ENCODE data around the gene CCL1. TPM values are rescaled to one million over a fixed set of nuclear protein-coding genes. Genes with fewer than 3 reads are reported as not detected.

Gene CCL1
- total RNA-seq, 4 donors from 2014 or later, result not detected

DNA sequence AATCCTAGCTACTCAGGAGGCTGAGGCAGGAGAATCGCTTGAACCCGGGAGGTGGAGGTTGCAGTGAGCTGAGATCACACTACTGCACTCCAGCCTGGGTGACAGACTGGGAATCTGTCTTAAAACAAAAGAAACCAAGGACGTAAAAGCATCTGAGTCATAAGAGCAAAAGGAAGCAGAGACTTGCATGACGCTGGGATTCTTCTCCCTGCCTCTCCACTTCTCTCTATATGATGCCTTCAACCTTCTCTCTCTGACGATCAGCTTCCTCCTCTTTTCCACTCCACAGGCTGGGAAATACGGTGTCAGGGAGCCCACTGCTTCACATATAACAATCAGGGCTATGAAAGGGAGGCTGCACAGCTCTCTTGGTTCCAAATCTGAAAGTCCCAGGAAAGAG, 43.2 kb upstream of the CCL1 start:
- TF ChIP-seq, protein P1, sequence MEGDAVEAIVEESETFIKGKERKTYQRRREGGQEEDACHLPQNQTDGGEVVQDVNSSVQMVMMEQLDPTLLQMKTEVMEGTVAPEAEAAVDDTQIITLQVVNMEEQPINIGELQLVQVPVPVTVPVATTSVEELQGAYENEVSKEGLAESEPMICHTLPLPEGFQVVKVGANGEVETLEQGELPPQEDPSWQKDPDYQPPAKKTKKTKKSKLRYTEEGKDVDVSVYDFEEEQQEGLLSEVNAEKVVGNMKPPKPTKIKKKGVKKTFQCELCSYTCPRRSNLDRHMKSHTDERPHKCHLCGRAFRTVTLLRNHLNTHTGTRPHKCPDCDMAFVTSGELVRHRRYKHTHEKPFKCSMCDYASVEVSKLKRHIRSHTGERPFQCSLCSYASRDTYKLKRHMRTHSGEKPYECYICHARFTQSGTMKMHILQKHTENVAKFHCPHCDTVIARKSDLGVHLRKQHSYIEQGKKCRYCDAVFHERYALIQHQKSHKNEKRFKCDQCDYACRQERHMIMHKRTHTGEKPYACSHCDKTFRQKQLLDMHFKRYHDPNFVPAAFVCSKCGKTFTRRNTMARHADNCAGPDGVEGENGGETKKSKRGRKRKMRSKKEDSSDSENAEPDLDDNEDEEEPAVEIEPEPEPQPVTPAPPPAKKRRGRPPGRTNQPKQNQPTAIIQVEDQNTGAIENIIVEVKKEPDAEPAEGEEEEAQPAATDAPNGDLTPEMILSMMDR (IDR thresholded peaks at IDR 0.05), result no peak
- TF ChIP-seq POLR2A (IDR thresholded peaks at IDR 0.05) (no peak), EP300 (IDR thresholded peaks at IDR 0.05) (no peak)
- 72 to 77% methylated on average over 6 of the region's 6 CpGs for WGBS, 2 donors

GRCh38 chr17:34403006-34403405, 40.0 kb upstream of the CCL1 start:
- no peak for TF ChIP-seq POLR2A (IDR thresholded peaks at IDR 0.05)
- TF ChIP-seq, protein P1 (IDR thresholded peaks at IDR 0.05), result no peak
- no peak for TF ChIP-seq EP300 (IDR thresholded peaks at IDR 0.05)
- Histone ChIP-seq H3K4me1 (no peaks in the 10 kb centered on the region), H3K9me3 (no peaks in the 10 kb centered on the region), H3K4me3 (no peak overlapping the region), H3K27me3 (peaks cover 0 to under 1% of the 10 kb centered on the region in 2 donors), H3K36me3 (no peaks in the 10 kb centered on the region), H3K27ac (no peak overlapping the region)
- WGBS, 2 donors, result 56 to 87% methylated on average over 4 of the region's 4 CpGs
- no peak for DNase-seq (ENCODE audit: low spot score in 2 of 2)

More for the DNA sequence above, 43.2 kb upstream of the CCL1 start:
- Histone ChIP-seq H3K27ac (no peak overlapping the region), H3K36me3 (no peaks in the 10 kb centered on the region), H3K9me3 (no peaks in the 10 kb centered on the region), H3K4me1 (no peaks in the 10 kb centered on the region), H3K4me3 (no peak overlapping the region), H3K27me3 (peaks cover 0 to 15% of the 10 kb centered on the region in 2 donors)
- DNase-seq (ENCODE audit: low spot score in 2 of 2), result no peak

- Histone ChIP-seq H3K9me3 (no peaks in the 10 kb centered on the region), H3K27me3 (no peaks in the 10 kb centered on the region), H3K4me1 (no peaks in the 10 kb centered on the region), H3K27ac (no peak overlapping the region), H3K4me3 (no peak overlapping the region), H3K36me3 (no peaks in the 10 kb centered on the region)
- no peak for DNase-seq (ENCODE audit: low spot score in 2 of 2)
- TF ChIP-seq POLR2A (IDR thresholded peaks at IDR 0.05) (no peak), EP300 (IDR thresholded peaks at IDR 0.05) (no peak)
- TF ChIP-seq, protein P1 (IDR thresholded peaks at IDR 0.05), result no peak
- 76 to 84% methylated on average over 5 of the region's 5 CpGs for WGBS, 2 donors
Measured at GRCh38 chr17:34401165-34401564, 38.1 kb upstream of the CCL1 start.

- Histone ChIP-seq H3K36me3 (no peaks in the 10 kb centered on the region), H3K4me3 (no peak overlapping the region), H3K9me3 (no peaks in the 10 kb centered on the region), H3K27ac (no peak overlapping the region), H3K27me3 (no peaks in the 10 kb centered on the region), H3K4me1 (no peaks in the 10 kb centered on the region)
- TF ChIP-seq POLR2A (IDR thresholded peaks at IDR 0.05) (no peak), EP300 (IDR thresholded peaks at IDR 0.05) (no peak)
- TF ChIP-seq, protein P1 (IDR thresholded peaks at IDR 0.05), result no peak
- WGBS, 2 donors, result 72 to 75% methylated on average over 10 of the region's 10 CpGs
- no peak for DNase-seq (ENCODE audit: low spot score in 2 of 2)
Measured at GRCh38 chr17:34400301-34400931, 37.4 kb upstream of the CCL1 start.

DNA sequence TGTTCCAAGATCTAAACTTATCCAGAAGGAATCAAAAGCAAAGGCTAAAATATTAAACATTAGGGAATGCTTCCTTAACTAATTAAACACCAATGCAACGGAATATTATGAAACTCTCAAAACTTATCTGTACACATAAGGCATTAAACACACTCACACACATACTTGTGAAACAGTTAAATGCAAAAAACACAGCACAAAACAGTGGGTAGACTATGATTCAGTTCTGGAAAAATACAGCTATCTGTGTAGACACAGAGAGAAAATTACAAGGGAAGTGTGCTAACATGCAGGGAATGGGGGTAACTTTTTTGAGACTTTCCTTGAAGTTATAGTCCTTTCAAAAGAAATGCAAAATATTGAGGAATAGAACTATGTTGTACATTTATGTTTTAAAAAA, 36.7 kb upstream of the CCL1 start:
- WGBS, 2 donors, result 69 to 77% methylated on average over 1 of the region's 1 CpG

More for the DNA sequence above, 36.7 kb upstream of the CCL1 start:
- no peaks in the 10 kb centered on the region for H3K4me1 ChIP-seq
- DNase-seq (ENCODE audit: low spot score in 2 of 2), result no peak
- H3K27me3 ChIP-seq, result no peaks in the 10 kb centered on the region
- H3K27ac ChIP-seq, result no peak overlapping the region
- H3K4me3 ChIP-seq, result no peak overlapping the region
- H3K36me3 ChIP-seq, result no peaks in the 10 kb centered on the region
- TF ChIP-seq EP300 (IDR thresholded peaks at IDR 0.05) (no peak), POLR2A (IDR thresholded peaks at IDR 0.05) (no peak)
- TF ChIP-seq, protein P1 (IDR thresholded peaks at IDR 0.05), result no peak
- H3K9me3 ChIP-seq, result no peaks in the 10 kb centered on the region

Data from tibial nerve (tissue), 4 donors.